ENCODE results near the gene APLP2. TPM values are rescaled to one million over a fixed set of nuclear protein-coding genes. Genes with fewer than 3 reads are reported as not detected.

APLP2 gene
- total and polyA plus RNA-seq, 2 of the 4 experiments (the other 2 are of a cell fraction) = 127 to 235 TPM

DNA sequence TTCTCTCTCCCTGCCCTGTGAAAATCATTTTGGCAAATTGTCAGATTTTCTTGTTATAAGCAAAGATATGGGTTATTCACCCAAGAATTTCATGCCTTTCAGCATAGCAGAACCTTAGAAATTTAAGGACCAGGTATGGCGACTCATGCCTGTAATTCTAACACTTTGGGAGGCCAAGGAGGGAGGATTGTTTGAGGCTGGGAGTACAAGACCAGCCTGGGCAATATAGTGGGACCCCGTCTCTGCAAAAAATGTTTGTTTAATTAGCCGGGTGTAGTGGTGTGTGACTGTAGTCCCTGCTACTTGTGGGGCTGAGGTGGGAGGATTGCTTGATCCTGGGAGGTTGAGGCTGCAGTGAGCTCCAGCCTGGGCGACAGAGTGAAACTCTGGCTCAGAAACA, 27.6 kb downstream of the APLP2 start:
- intact Hi-C loops (cut with micrococcal nuclease) = no loop called here
- dilution Hi-C loops (cut with HindIII; ENCODE audit: low sequenced_read_pairs, unreplicated experiment) = no loop called here
- ChIA-PET CTCF (no interaction called here), POLR2A (ENCODE audit: unreplicated experiment) (no interaction called here)
- no peak overlapping the region for H2AK9ac ChIP-seq (replicated peaks; ENCODE audit: low read depth, low read length, poor library complexity)
- DNase-seq = no peak
- H2BK15ac ChIP-seq (ENCODE audit: low read depth, low read length) = no peak overlapping the region
- no peak overlapping the region for H2AK5ac ChIP-seq (ENCODE audit: low read depth, low read length)
- no peak overlapping the region for H2BK20ac ChIP-seq (ENCODE audit: low read depth, low read length)
- H3K27me3 ChIP-seq (ENCODE audit: control insufficient read depth, insufficient read depth, low read length) = peaks cover 17% of the 10 kb centered on the region
- H3K4ac ChIP-seq (ENCODE audit: low read depth, low read length) = no peak overlapping the region
- H3K14ac ChIP-seq (replicated peaks; ENCODE audit: low read depth, low read length) = no peak overlapping the region
- no peak for ATAC-seq (ENCODE audit: low read depth)
- peaks cover under 1% of the 10 kb centered on the region; the same call in 1 of the 2 replicates for H3K4me1 ChIP-seq (ENCODE audit: control insufficient read depth, insufficient read depth, low read length)
- WGBS, 2 experiments (ENCODE audit: extremely low coverage in 2 of 2, insufficient read length in 1 of 2) = 100% methylated on average over 2 of the region's 4 CpGs; no CpG with 5 or more reads in 1 of the 2 experiments
- no peak overlapping the region for H2AFZ ChIP-seq (replicated peaks; ENCODE audit: low read length, poor library complexity)
- H3K23ac ChIP-seq (ENCODE audit: low read depth, low read length) = no peak overlapping the region
- H3K4me2 ChIP-seq (ENCODE audit: low read depth, low read length) = no peak overlapping the region
- no peak overlapping the region for H3K4me3 ChIP-seq (ENCODE audit: insufficient read depth, low read depth, low read length)
- peaks cover 78% of the 10 kb centered on the region for H4K20me1 ChIP-seq (ENCODE audit: insufficient read depth, low read length)
- BruUV-seq (replicated peaks) = no TSS peak
- no peak overlapping the region for H4K8ac ChIP-seq (ENCODE audit: low read depth in 2 of 2, low read length in 2 of 2)
- no peak overlapping the region for H3K27ac ChIP-seq (ENCODE audit: insufficient read depth, low read length)
- no peak overlapping the region for H4K5ac ChIP-seq (ENCODE audit: low read depth, low read length)
- no peak overlapping the region for H3K9ac ChIP-seq (ENCODE audit: low read depth, low read length)
- H2BK120ac ChIP-seq (ENCODE audit: low read depth, low read length) = no peak overlapping the region
- H2BK5ac ChIP-seq (ENCODE audit: low read depth, low read length, poor library complexity, severe bottlenecking) = no peak overlapping the region
- no peak overlapping the region for H3K56ac ChIP-seq (ENCODE audit: extremely low read depth, insufficient read depth, low read length)
- peaks cover 9% of the 10 kb centered on the region; the same call in 1 of the 2 replicates for H3K9me1 ChIP-seq (ENCODE audit: insufficient read depth, low read length)
- peaks cover 2% of the 10 kb centered on the region; the same call in 1 of the 2 replicates for H3K36me3 ChIP-seq (ENCODE audit: control insufficient read depth, insufficient read depth, low read length)
- no peaks in the 10 kb centered on the region for H3K9me3 ChIP-seq (ENCODE audit: control insufficient read depth, insufficient read depth, low read length)
- TF ChIP-seq SMC3 (IDR thresholded peaks at IDR 0.05; ENCODE audit: low read depth, low read length) (no peak), RCOR1 (IDR thresholded peaks at IDR 0.05; ENCODE audit: insufficient replicate concordance, low read length) (no peak), RFX5 (IDR thresholded peaks at IDR 0.05; ENCODE audit: low read depth, low read length) (no peak)
- in situ Hi-C loops (cut with MboI; ENCODE audit: low sequenced_read_pairs) = no loop called here
- H3K18ac ChIP-seq (ENCODE audit: low read depth, low read length) = no peak overlapping the region
- H3K79me1 ChIP-seq (ENCODE audit: low read depth in 1 of 2, low read length in 2 of 2) = peaks cover 25 to 46% of the 10 kb centered on the region in 2 experiments
- H4K91ac ChIP-seq (ENCODE audit: insufficient read depth, low read depth, low read length) = no peak overlapping the region
